HG03196 (cell line): ENCODE measurements around the gene OXNAD1.

Experiments
- ATAC-seq: cut with Tn5 transposase; IDR thresholded peaks from one replicate; pipeline ENCODE4 v1.9.1; 2021; ENCODE audit not compliant: unreplicated experiment

Gene OXNAD1, protein sequence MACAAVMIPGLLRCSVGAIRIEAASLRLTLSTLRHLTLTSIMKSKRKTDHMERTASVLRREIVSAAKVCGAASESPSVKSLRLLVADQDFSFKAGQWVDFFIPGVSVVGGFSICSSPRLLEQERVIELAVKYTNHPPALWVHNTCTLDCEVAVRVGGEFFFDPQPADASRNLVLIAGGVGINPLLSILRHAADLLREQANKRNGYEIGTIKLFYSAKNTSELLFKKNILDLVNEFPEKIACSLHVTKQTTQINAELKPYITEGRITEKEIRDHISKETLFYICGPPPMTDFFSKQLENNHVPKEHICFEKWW

DNA sequence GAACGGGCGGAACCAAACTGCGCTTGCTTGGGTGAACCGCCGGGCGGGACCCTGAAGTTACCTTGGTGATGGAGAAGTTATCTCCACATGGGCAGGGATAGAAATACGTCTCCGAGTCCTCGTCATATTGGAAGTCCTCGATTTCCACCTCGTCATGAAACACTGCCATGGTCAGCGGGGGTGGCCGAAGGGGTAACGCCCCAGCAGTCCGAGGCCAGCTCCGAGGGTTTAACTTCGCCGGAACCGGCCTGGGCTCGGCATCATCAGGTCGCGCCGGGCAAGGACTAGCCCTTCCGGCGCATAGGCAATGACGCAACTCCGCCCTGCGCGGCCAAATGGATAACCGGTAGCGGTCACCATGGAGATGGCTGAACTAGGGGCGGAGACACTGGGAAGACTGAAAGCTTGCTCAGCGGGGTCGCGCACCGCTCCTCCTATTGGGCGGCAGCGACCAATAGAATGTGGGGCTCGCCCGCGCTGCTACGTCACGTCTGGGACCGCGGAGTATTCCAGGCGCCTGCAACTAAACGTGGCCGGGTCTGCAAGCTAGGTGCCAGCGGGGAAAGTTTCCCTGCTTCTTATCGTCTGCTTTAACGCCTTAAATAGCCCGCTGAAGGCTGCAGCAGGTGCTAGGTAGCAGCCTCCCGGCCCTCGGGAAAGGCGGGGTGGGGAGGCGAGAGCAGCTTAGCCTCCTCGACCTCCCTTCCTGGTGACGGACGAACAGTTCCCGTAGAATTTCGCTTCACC, at the start of gene OXNAD1, which contains the start of gene DPH3:
Gene OXNAD1 (plus strand): TSS at position 505 of the 747 bp plus-strand sequence. CDS start 5,741 bp downstream, outside the sequence.
Gene DPH3 (minus strand): TSS at position 236 of the 747 bp plus-strand sequence. CDS start 67 bp downstream, at position 169.
- peak; percentile 99 for ATAC-seq

DNA sequence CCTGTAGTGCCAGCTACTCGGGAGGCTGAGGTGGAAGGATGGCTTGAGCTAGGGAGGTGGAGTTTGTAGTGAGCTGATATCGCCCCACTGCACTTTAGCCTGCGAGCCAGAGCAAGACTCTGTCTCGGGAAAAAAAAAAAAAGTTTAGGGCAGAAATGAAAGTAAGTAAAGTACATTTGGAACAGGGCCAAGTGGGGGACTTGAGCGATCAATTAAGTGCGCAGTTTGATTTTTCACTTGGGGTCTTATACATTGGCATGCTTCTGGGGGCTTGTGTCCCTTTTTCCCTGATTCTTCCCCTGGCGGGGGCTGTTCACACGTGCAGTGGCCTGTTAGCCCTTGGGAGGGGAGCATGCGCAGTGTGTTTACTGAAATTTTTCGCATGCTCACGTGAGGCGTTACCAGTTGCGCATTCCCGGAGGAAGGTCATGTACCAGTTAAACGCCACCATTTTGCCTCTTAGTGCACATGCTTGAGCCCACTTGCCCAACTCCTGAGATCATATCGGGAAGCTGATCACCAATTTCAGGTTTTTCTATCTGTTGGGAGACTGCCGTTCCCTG, 48.6 kb upstream of the OXNAD1 start:
- no peak for ATAC-seq

DNA sequence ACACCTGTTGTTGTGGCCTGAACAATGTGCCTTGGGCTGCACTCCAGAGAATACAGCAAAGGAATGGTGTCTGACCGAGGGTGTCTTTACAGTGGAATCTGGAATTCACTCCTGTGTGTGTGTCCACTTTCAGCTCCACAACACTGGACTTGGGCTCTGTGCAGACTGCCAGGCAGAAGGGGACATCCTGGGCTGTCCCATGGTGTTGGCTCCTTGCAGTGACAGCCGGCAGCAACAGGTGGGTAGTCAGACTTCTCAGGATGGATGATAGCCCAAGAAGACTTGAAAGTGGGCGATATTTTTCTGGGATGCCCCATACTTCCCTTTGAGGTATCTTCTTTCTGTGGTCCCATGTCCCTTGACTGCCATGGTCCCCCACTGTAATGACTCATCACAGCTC, 45.2 kb upstream of the OXNAD1 start:
- ATAC-seq: no peak

DNA sequence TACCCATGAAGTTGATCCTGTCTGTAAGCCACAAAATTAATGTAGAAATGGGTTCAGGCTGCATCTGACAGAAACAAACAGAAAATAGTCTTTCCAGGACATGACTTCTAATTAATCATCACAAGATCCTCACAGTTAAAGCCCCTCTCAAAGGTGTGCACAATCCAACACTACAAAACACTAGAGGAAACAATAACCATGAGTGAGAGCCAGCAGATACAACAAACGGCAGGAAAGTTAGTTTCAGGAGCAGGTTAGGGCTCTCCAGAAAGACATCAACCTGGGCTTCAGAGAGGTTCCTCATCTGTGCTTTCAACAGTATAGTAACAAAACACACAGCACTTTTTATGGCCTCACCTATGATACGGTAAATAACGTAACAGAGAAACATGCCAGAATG, 43.0 kb upstream of the OXNAD1 start:
- no peak for ATAC-seq

DNA sequence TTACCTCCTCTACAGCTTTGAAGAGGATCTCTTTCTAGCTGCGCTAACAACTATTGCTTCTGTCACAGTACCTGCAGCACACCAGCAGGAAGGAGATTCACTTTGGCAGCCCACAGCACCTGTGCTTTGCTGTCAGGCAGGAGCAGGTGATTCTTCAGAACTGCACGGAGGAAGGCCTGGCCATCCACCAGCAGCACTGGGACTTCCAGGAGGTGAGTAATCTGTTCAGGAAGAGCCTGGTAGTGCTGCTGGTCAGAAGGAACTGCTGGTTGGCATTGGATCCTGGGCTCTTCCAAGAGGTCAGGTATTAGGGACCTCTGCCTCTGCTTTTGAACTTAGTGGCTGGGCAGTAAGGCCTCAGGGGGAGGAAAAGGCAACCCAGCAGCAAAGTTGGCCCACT, 42.5 kb upstream of the OXNAD1 start:
- ATAC-seq: no peak

DNA sequence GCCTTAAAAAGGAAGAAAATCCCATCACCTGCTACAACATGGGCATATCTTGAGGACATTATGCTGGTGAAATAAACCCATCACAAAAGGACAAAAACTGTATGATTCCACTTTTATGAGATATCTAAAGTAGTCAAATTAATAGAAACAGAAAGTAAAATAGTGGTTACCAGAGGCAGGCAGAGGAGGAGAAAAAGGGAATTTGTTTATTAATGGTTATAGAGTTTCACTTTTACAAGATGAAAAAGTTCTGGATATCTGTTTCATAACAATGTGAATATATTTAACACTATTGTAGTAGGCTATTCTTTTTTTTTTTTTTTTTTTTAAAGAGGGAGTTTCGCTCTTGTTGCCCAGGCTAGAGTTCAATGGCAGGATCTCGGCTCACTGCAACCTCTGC, 40.7 kb upstream of the OXNAD1 start:
- no peak for ATAC-seq

DNA sequence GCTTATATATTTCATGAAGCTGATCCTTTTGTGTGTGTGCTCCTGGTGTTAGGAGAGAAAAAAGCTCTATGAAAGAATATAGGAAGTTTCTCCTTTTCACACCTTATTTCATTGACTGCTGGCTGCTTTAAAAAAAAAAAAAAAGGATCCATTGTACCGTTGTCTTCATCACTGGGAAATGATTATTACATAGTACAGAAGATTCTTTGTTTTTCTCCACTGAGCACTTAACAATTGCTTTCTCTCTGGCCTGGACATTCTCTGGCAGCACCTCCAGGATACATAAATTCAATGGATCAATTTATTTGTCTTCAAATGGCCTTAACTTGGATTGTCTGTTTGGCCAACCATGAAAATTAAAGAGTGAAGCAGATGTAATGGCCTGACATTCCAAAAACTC, 37.4 kb upstream of the OXNAD1 start:
- no peak for ATAC-seq

DNA sequence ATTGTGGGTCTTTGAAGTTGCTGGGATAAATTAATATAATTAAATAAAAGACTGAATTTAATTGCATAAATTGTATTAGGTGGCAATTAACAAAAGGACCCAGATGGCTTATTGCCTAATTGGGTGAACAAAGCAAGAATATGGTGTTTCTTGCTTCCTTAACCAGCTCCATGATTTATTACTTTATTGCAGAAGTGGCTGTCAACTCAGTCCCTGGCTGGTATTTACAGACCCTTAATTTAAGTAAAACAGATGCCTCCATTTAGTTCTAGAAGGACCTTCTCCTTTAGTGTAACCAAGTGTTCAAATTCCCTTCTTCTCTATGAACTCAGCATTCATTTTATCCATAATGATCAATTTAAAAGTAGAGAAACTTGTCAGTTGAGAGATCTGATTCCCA, 35.3 kb upstream of the OXNAD1 start:
- ATAC-seq: no peak

DNA sequence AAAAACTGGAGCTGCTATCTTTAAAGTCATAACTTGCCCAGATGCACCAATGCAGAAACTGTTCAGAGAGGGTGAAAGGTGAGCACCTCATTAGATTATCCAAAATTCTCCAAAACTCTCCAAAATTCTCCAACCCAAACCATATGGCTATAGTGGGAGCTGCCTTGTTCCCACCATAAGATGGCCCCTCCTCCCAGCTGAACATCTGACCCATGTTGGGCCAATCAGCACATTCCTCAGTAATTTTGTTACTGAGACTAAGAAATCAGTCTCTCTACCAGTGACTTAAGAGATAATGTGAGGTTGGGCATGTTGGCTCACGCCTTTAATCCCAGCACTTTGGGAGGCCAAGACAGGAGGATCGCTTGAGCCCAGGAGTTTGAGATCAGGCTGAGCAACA, 33.0 kb upstream of the OXNAD1 start:
- no peak for ATAC-seq

DNA sequence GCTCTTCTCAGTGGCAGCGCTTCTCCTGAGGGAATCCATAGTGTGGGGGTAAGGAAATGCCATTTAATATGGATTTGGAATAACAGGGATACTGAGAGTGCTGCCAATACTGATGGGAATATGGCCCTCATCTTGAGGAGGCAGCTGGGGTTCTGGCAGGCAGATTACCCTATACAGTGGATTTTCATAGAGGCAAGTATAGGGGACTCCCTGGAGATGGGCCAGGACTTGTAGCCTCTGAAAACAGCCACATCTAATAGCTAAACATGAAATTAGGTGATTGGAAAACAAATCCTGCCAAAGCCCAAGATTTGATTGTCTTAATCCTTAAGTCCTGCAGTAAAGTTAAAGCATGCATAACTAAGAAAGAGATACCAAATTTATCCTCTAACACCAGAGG, 31.2 kb upstream of the OXNAD1 start:
- ATAC-seq: no peak

DNA sequence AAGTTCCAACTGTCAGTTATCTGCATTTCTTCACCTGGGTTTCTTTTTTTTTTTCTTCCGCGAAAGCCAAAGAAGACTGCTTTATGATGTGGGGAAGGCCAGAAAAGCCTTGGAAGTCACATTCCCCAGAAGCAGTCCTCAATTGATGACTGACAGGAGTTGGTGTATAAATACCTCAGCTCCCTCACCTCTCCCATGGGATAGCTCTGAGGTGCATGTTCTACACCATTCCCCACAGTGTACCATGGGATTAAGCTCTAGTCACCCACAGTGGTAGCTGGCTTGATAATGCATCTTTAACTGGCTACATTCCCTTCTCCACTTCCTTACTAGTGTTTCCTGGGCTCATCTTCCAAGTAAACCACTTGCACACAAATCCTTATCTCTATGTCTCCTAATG, 30.7 kb upstream of the OXNAD1 start:
- no peak for ATAC-seq

DNA sequence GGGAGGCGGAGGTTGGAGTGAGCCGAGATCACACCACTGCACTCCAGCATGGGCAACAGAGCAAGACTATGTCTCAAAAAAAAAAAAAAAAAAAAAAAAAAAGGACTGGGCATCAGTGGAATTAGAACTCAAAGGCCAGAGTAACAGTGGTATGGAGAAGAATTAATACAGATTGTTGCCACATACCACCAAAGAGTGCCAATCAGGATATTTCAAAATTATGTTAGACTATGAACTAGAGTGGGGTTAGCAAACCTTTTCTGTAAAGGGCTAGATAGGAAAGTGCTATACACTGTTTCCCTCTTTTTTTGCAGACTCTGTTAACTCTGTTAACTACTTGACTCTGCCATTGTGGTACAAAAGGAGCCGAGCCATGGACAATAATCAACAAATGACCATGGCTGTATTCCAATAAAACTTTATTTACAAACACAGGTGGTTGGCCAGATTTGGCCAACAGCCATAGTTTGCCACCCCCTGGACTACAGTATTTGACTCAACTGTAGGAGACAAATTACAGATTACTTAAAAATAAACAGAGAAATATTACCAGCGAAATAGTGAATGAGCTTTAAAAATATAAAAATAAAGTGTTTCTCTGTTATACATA, 28.9 kb upstream of the OXNAD1 start:
- no peak for ATAC-seq

DNA sequence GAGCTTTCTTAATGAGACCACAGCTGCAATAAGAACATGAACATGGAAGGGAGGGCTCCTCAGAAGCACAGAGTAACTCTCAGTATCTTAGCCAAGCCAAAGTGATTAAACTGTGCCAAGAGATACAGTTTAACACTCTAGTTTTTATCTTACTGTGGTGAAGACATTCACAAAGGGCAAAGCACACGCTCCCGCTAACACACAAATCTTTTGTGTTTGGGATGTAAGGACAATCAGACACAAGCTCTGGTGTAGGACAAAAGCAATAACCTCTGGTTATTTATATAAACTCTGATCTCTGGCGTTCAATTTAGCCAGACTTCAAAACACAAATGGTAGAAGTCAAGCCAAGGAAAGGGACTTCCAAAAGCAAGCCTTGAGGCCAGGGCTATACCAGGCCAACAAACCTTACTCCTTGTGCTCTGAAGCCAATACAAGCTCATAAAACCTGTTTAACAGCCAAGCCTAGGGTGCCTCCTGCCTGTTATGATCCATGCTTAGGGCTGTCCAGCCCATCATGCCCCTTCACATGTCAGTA, 28.1 kb upstream of the OXNAD1 start:
- no peak for ATAC-seq

DNA sequence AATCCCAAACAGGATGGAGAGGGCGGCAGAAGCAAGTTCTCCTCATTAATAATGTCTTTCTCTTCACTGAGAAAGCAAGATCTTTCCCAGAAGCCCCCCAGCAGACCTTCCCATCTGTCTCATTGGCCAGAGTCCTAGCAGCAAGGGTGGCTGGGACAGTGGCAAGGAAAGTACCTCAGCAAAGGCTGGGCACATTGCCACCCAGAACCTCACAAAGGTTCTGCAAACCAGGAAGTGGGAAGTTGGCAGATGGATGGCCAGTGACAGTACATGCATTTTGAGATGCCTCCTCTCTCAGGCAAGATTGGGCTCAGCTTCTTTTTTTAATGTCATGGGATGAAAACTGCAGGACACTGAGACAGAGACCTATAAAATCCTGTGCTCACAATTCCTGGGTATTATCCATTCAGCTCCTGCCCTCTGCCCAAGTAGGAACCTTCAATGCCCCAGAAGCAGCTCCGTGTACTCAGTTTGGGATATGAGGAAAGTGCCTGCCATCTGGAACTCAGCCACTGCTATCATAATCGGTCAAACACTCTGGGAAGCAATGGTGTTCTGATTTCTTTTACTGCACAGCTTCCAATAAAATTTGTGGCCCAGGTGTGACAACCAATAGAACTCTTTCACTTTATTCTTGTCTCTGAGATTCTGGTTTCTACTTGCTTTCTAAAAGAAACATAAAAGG, 25.8 kb upstream of the OXNAD1 start:
- no peak for ATAC-seq

DNA sequence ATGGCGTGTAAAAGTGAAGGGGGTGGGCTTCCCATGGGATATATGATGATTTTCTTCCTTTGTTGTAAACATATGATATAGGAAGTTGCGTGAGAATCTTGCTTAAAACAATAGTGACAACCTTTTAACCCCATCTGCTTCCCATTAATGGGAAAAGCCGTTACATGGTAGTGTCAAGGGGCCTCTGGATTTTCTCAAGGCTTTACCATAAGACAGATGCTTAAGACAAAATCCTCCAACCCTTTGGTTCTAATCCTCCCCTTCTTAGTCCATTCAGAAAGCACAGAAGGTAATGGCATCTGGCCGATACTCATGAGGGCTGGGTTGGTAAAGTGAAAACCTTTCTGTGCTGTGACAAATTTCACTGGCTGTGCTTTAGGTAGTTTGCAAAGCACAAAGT, 25.2 kb upstream of the OXNAD1 start:
- ATAC-seq: no peak

DNA sequence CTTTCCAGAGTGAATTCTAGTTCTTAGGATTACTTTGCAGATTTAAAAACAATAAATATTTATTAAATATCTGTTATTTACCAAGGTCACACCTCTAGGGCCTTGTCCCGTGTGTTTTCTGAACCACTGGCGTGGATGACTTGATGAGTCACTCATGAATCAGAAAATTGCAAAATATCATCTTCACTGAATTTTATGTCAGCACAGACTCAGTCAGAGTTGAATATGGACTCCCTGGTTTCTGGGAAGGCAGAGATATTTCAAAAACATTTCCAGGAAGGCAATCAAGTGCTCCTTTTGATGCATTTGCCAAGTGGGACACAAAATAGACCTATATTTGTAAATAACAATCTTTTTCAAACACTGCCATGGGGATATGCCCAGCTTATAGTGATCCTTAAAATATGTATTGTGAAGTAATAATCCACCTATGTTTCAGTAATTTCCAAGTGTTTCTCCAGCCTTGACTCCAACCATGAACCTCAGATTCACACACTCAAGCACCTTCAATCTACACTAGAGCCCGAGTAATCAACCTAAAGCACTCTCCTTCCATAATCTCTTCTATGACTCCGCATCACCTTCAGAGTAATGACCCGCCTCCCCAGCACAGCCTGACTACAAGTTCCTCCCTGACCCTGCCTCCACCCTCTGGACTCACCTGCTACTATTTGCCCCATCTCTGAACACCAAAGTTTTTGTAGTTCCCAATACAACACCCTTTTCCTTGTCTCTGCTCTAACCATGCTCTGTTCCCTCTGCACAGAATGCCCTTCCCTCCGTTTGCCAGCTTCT, 24.6 kb upstream of the OXNAD1 start:
- ATAC-seq: no peak

DNA sequence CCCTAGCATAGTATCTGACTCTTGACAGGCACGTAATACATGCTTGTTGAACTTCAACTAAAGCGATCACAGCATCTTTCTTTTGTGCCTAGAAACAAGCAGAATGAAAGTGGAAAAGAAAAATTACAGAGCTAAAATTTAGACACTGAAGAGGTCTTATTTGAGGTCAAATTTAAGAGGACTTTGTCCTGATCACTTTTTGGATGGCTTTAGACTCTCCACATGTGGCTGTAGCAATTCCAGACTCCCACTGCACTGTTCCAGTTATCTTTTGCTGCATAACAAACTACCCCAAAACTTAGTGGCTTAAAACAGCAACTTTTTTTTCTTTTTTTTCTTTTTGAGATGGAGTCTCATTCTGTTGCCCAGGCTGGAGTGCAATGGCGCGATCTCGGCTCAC, 23.8 kb upstream of the OXNAD1 start:
- no peak for ATAC-seq

DNA sequence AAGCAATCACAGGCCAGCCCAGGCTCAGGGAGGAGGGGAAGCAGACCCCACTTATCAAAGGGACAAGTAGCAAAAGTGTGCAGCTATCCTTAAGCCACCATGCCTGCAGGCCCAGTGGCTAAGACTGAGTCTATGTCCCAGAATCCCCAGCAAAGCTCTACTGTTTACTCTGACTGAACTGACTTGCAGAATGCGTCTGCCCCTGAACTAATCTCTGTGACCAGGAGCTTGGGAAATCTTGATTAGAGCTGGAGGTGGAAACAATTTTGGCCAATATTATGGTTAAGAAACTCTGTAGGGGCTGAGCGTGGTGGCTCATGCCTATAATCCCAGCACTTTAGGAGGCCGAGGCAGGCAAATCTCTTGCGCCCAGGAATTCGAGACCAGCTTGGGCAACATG, 22.8 kb upstream of the OXNAD1 start:
- ATAC-seq: no peak

DNA sequence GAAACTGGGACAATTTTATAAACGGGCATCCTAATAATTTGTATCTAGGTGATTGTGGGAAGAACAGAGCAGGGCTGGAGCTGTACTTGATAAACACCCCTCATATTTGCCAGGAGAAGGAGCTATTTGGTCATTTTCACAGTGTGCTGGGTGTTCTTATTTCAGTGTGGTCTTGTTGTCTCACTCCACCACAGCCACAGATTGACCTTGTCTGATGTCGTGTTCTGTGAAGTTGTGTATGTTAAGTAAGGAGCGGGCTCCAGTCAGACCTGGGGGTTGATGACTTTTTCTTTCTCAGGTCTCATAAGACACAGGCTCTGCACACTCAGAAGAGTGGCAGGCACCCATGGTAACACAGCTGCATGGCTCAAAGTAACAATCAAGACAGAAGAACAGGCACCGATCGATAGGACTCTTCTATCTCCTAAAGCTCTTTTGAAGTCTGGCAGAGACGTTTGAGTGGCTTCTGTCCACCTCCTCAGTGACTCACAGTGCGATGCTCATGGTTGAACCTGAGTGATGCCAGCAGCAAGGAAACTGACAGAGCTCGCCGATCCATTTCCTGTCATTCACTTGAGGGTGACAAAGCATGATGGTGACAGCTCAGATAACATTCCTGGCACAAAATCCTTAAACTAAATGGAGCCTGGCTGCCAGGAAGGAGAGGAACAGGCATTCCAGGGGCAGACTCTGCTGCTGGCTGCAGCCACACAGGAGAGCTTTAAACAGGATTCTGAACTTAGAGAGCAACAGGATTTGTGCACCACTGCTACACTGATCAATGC, 21.1 kb upstream of the OXNAD1 start:
- no peak for ATAC-seq
